ENCODE results near the gene TEDC2.
"Not testable (repeated sequence)": the region's sequence is repeated elsewhere in the genome, so short reads cannot be mapped to it uniquely, and the experiment has no call there.

The TEDC2 gene

DNA sequence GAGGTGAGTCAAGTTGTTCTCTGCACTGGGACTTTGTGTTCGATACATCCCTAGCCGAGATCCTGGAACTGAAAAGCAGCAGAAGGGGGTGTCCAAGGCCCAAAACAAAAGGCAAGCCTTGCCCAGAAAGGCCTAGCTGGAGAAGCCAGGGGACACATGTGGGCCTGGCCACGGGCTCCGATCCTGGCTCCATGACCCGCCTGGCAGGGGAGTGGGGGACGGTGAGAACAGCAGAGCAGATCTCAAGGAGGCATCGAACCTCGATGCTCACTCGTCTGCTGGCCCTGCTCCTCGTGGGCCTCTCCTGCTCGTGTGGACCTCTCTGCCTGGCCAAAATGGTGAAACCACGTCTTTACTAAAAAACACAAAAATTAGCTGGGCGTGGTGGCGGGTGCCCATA, 21.8 kb upstream of the TEDC2 start:
- no peak for DNase-seq

DNA sequence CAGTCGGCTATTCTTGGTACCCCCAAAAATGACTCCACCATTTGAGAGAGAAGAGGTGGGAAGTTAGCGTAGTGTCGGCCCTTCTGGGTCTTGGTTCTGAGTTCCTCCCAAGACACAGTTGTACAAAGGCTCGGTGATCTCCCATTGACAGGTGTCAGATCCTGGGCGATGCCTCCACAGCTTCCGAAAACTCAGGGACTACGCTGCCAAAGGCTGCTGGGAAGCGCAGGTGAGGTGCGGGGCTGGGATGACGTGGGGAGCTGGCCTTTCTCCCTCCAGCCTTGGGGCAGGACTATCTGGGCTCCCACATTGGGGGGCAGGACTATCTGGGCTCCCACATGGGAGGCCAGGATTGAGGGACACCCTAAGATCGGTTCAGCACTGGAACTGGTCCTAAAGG, 20.3 kb upstream of the TEDC2 start:
- no peak for DNase-seq

DNA sequence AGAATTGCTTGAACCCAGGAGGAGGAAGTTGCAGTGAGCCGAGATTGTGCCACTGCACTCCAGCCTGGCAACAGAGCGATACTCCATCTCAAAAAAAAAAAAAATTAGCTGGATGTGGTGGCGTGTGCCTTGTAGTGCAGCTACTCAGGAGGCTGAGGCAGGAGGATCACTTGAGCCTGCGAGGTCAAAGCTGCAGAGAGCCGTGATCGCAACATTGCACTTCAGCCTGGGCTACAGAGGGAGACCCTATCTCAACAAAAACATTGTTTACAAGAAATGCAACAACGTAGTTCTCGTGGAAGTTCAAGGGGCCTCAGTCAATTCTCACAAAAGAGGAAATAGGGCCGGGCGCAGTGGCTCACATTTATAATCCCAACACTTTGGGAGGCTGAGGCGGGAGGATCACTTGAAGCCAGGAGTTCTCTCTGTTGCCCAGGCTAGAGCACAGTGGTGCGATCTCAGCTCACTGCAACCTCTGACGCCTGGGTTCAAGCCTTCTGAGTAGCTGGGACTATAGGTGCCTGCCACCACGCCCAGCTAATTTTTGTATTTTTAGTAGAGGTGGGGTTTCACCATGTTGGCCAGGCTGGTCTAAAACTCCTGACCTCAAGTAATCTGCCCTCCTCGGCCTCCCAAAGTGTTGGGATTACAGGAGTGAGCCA, 18.6 kb upstream of the TEDC2 start:
- DNase-seq = not testable (repeated sequence)

GRCh38 chr16:2443555-2443954, 16.4 kb upstream of the TEDC2 start:
- no peak for DNase-seq

- no peak for DNase-seq
Measured at GRCh38 chr16:2447920-2448583, 11.9 kb upstream of the TEDC2 start.

- no peak for DNase-seq
Measured at GRCh38 chr16:2449118-2449517, 10.8 kb upstream of the TEDC2 start.

DNA sequence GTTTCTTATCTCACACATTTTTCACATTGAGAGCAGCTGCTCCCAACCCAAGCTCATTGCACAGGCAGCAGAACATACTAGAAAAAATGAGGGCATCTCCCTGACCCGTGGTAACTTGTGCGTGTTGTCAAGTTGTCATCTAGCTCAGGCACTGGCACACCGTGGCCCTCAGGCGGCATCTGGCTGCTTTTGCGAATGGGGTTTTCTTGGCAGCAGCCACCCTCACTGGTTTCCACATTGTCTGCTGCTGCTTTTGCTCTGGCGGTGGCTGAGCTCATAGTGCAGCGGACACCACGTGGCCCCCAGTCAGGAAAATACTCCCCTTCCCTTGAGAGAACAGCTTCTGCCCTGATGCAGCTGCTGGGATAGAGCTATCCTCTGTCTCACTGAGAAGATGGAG, 9.4 kb upstream of the TEDC2 start:
- no peak for DNase-seq

DNA sequence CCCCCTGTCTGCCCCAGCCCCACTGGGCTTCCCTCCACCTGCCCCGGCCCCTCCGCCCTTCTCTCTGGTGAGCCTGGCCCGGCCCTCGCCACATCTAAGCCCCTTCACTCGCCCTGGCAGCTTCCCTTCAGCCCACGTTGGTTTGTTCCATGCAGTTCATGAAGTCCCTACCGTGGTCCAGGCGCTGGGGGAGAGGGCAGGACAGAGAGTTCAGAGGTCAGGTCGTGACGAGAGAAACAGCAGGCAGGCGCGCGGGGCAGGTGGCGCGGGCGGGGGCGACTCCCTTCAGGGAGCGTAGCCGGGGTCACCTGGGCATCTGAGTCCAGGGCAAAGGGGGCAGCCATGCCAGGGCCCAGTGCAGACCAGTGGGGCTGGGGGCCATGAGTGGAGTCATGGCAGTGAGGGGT, 8.9 kb upstream of the TEDC2 start:
- DNase-seq = no peak

DNA sequence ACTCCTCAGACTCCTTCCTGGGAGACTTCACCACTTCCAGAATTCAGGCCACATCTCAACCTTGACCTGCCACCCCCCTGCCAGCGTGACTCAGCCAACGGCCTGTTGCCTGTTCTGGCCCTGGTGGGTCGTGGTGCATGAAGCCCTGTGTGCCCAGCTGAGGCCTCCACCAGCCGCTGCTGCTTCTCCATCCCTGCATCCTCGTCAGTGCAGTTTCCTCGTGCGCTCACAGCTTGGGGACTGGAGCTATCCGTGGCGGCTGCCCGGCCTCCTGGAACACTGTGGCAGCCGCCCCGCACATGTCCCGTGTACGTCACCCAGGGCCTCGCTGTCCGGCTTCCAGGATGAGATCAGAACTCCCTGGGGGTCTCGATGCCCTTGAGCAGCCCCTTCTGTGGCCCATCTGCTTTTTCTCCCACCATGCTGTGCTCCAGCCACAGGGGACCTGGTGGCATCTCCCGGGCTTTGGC, 8.0 kb upstream of the TEDC2 start:
- no peak for DNase-seq

- DNase-seq = no peak
Measured at GRCh38 chr16:2452650-2453049, 7.3 kb upstream of the TEDC2 start.

DNA sequence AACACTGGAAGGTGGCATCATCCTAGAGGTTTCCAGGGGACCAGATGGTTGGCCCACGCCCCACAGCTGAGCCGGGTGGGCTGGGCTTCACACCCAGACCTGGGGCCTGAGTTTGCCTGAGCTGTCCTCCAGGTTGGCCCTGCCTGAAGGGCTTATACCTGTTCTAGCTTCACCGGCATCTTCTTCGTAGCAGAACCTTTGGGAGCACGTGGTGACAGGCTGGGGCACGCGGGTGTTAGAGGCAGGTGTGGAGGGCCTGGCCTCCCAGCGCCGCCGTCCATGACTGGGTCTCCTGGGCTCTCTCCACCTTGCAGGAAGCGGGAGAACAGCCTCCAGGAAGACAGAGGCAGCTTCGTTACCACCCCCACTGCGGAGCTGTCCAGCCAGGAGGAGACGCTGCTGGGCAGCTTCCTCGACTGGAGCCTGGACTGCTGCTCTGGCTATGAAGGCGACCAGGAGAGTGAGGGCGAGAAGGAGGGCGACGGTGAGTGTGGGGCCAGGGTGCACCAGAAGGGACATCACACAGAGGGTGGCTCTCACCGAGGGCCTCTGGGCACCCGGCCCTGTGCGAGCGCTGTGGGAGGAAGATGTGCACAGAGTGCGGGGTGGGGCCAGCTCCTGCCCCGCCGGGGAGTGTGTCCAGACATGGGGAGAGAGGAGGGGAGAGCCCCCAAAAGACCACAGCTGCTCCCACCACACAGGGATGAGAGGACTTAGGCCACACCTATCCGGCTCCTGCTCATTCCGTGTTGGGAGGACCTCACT, 4.6 kb upstream of the TEDC2 start:
- no peak for DNase-seq

- no peak for DNase-seq
Measured at GRCh38 chr16:2456551-2457153, 3.3 kb upstream of the TEDC2 start.

DNA sequence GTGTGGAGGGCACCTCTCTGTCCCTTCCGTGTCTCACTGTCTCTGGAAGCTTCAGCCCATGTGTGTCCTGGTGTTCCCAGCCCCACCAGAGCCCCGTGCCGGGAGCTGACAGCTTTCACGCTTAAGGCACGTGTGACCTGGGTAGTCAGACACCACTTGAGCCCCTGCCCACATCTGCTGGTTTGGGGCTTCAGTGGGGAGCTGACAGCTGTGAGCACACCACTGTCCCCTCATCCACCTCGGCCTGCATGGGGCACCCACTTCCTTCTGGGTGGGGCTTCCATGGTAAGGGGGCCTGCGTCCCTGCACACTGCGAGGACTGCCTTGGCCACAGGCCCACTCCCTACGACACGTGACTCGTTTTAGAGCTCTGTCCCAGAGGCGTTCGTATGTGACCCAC, 2.6 kb upstream of the TEDC2 start:
- peak; percentile 20 for DNase-seq

GRCh38 chr16:2457946-2458345, 2.0 kb upstream of the TEDC2 start:
- no peak for DNase-seq

DNA sequence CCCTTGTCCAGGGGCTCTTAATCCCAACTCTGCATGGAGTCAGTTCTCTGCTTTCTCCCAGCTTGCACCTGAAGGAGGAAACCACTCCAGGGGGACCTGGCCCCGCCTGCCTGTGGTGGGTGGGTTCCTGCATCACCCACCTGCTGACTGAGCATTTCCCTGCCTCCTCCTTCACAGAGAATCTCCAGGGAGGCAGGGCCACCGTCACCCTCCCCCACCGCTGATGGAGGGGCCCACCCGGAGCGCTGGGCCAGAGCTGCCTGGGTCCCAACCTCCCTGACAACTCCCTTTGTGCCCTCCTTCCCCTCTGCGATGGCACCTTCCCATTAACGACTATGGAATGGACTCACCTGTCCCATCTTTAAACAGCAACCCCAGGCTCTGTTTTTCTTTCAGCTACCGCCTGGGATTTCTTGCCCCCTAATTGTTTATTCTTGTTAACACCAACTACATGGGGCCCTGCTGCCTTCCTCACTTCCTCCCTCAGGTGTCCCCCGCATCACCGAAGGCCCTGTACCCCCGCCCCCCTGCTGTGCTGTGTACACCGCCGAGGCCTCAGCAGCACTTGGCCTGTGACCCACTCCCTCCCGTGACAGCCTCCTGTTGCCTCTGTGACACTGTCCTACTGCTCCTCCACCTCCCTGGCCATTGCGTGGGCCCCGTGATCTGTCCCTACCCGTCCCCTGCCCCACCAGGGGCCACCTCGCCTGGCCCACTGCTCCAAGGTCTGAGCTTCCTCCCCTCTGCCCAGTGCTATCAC, 842 bp upstream of the TEDC2 start:
- DNase-seq = peak; percentile 27

DNA sequence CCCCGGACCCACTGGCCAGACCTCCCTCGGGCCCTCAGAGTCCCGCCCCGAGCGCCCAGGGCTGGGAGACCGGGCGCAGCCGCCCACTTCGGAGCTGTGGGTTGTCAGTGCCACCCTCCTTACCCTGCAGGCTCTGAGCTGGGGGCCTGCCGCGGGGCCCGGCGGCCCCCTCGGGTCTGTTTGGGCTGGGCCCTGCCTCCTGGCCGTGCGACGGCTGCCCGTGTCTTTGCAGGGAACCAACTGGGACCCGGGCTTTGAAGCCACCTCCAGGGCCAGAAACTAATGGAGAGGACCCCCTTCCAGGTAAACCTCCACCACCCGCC, 443 bp downstream of the TEDC2 start:
- no peak for DNase-seq

GRCh38 chr16:2460916-2461315, 1.0 kb downstream of the TEDC2 start:
- peak; percentile 24 for DNase-seq

DNA sequence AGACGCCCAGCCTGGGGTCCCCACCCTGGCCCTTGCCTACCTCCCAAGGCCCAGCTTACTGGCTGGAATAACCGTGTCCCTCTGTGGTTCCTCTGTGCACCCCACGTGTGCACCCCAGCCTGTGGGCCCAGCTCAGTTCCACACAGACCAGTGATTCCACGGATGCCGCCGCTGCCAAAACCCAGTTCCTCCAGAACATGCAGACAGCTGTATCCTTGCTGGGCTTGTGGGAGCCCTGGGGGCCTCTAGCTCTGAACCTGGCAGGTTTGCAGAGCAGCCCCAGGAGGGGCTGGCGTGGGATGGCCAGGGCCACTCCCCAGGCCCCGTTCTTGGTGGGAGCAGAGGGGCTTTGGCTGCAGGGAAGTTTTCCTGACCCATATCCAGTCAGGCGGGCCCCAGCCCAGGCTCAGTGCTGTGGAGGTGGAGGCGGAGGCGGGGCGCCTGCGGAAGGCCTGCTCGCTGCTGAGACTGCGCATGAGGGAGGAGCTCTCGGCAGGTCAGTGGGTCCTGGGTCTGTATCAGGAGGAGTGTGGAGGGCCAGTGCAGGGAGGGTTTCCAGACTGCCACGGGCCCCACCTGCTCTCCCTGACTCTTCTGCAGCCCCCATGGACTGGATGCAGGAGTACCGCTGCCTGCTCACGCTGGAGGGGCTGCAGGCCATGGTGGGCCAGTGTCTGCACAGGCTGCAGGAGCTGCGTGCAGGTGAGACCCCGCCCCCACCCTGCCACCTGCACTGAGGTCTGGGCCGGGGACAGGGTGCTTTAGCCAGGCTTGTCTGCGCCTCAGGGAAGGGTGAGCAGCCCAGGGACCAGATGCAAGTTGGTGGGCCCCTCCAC, 2.3 kb downstream of the TEDC2 start:
- DNase-seq = no peak

DNA sequence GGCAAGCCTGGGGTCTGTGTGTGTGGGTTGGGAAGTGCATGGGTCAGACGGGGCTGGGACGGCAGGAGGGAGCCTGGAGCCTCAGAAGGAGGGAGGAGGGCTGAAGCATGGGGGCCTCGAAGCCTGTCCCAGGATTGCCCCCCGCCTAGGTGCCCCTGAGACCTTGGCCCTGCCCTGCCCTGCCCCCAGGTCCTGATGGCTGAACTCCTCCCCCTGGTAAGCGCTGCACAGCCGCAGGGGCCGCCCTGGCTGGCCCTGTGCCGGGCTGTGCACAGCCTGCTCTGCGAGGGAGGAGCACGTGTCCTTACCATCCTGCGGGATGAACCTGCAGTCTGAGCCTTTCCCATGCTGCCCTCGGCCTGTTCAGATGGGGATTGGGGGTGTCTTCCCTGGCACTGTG, 4.4 kb downstream of the TEDC2 start:
- DNase-seq = no peak

GRCh38 chr16:2465653-2466415, 5.9 kb downstream of the TEDC2 start:
- DNase-seq = no peak
